ENCODE measurements around the gene TPD52L1. TPM values are rescaled to one million over a fixed set of nuclear protein-coding genes. Genes with fewer than 3 reads are reported as not detected.

Gene TPD52L1
- total RNA-seq, 1 donor from 2014 or later = 200 TPM

- Mint-ChIP-seq H3K9me3 (peaks cover 20% of the 10 kb centered on the region), H3K4me1 (peaks cover 8% of the 10 kb centered on the region), H3K4me3 (no peak overlapping the region), H3K36me3 (peaks cover 9% of the 10 kb centered on the region), H3K27ac (no peak overlapping the region), H3K27me3 (ENCODE audit: low read depth) (no peaks in the 10 kb centered on the region)
- no peak for DNase-seq (ENCODE audit: low spot score in 2 of 2, unreplicated experiment in 2 of 2)
- no peak for TF ChIP-seq CTCF (IDR thresholded peaks at IDR 0.05; ENCODE audit: unreplicated experiment)
Observed at GRCh38 chr6:125140808-125141207, 12.8 kb upstream of the TPD52L1 start.

GRCh38 chr6:125142618-125143017 lies 11.0 kb upstream of the TPD52L1 start:
- Mint-ChIP-seq H3K27ac (no peak overlapping the region), H3K9me3 (peaks cover 25% of the 10 kb centered on the region), H3K36me3 (peaks cover 9% of the 10 kb centered on the region), H3K27me3 (ENCODE audit: low read depth) (no peaks in the 10 kb centered on the region), H3K4me3 (no peak overlapping the region), H3K4me1 (peaks cover 2% of the 10 kb centered on the region)
- TF ChIP-seq CTCF (IDR thresholded peaks at IDR 0.05; ENCODE audit: unreplicated experiment) = no peak
- no peak for DNase-seq (ENCODE audit: low spot score in 2 of 2, unreplicated experiment in 2 of 2)

GRCh38 chr6:125144822-125145221 lies 8.8 kb upstream of the TPD52L1 start:
- Mint-ChIP-seq H3K9me3 (peaks cover 21% of the 10 kb centered on the region), H3K4me1 (peaks cover 2% of the 10 kb centered on the region), H3K4me3 (no peak overlapping the region), H3K36me3 (peaks cover 9% of the 10 kb centered on the region), H3K27me3 (ENCODE audit: low read depth) (no peaks in the 10 kb centered on the region), H3K27ac (no peak overlapping the region)
- TF ChIP-seq CTCF (IDR thresholded peaks at IDR 0.05; ENCODE audit: unreplicated experiment) = no peak
- no peak for DNase-seq (ENCODE audit: low spot score in 2 of 2, unreplicated experiment in 2 of 2)

GRCh38 chr6:125149256-125150144 lies 4.1 kb upstream of the TPD52L1 start:
- no peak for TF ChIP-seq CTCF (IDR thresholded peaks at IDR 0.05; ENCODE audit: unreplicated experiment)
- no peak for DNase-seq (ENCODE audit: low spot score in 2 of 2, unreplicated experiment in 2 of 2)
- Mint-ChIP-seq H3K27ac (no peak overlapping the region), H3K27me3 (ENCODE audit: low read depth) (no peaks in the 10 kb centered on the region), H3K4me3 (no peak overlapping the region), H3K9me3 (peaks cover 5% of the 10 kb centered on the region), H3K36me3 (peaks cover 3% of the 10 kb centered on the region), H3K4me1 (peaks cover 10% of the 10 kb centered on the region)

- Mint-ChIP-seq H3K36me3 (peaks cover 2% of the 10 kb centered on the region), H3K4me1 (peaks cover 27% of the 10 kb centered on the region), H3K9me3 (no peaks in the 10 kb centered on the region), H3K27me3 (ENCODE audit: low read depth) (no peaks in the 10 kb centered on the region), H3K27ac (no peak overlapping the region), H3K4me3 (no peak overlapping the region)
- TF ChIP-seq CTCF (IDR thresholded peaks at IDR 0.05; ENCODE audit: unreplicated experiment) = no peak
- no peak for DNase-seq (ENCODE audit: low spot score in 2 of 2, unreplicated experiment in 2 of 2)
Observed at GRCh38 chr6:125151700-125152099, 1.9 kb upstream of the TPD52L1 start.

Data from mesothelial cell of epicardium (in vitro differentiated cells).